Dedifferentiated amniotic fluid mesenchymal stem cell (primary cell): ENCODE results near the gene CDH1.

Experiments
- DNase-seq: peaks from one replicate; pipeline ENCODE4 v3.0.0-alpha.2; 2016; ENCODE audit errors: extremely low spot score

Gene CDH1

DNA sequence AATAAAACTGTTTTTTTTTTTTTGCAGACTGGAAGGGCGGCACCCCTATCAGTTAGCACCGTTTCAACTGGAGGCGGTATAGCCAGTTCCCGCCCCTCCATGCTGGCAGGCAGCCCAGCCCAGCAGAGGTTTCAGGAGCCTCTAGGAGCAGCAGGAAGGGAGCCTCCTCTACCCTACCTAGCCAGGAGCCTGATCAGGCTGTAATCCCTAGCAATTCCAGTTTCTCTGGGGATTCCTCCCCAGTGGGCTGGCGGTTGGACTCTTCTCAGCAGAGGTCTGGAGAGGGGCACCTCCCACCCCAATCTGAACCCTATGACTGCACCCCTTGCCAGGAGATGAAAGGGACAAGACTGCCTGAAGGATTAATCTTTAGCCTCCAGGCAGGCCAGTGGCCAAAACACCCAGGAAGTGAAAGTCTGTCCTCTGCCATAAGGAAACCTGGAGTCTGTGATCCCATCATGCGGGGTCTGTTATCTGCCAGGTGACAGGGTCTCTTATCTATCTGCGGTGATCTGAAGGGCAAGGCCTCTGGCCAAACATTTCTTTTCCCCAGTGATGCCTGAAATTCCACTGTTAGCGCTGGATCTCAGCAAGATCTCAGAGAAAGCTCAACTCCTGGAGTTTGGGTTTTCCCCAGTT is 4.9 kb upstream of the CDH1 start:
- DNase-seq: no peak

DNA sequence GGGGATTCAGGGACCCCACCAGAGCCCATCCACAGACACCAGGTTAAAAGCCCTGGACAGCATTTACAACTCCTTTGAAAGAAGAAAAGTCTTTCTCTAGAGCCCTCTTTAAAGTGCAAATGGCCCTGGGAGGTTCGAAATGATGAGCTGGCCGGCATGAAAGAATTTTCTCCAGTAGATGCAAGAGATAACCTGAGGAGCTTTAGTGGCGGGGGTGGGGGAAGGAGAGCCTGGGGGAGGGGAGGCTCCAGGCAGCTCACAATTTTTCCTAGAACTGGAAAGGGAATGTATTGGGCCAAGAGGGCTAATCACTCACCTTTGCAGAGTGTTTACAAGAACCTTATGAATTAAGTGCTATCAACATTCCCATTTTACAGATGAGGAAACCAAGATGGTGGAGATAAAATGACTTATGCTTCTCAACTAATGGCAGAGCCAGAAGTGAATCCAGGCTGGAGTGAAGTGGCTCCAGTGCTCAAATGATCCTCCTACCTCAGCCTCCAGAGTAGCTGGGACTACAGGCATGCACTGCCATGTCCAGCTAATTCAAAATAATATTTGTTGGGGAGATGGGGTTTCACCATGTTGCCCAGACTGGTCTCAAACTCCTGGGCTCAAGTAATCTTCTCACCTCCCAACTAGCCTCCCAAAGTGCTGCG is 4.2 kb upstream of the CDH1 start:
- no peak for DNase-seq

DNA sequence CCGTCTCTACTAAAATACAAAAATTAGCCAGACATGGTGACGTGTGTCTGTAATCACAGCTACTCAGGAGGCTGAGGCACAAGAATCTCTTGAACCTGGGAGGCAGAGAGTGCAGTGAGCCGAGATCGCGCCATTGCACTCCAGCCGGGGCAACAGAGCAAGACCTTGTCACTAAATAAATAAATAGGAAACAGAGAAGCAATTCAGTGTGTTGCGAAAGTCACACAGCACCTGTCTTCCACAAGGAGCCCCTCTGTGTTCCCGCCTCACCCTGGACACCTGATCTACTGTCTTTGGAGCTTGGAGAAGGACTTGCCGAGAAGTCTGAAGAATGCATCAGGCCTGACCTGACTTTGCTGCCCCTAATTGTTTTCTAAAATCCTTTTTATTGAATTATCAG is 3.5 kb upstream of the CDH1 start:
- DNase-seq: no peak

DNA sequence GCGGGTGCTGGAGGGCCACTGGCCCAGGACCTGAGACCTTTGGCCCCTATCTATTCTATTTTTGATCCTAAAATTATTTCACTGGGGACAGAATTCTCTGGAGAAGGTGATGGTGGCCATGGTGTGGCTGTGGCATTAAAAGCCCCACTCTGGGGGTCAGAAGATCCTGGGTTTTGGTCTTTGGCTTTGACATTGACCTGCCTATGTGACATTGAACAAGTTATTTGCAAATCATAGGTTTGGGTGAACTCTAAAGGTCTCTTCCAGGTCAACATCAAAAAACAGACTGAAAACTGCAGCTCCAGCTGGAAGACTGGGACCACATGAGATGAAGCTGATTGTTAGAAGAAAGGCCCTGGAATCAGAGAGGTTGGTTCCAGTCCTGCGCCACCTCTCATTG is 2.3 kb upstream of the CDH1 start:
- DNase-seq: no peak

DNA sequence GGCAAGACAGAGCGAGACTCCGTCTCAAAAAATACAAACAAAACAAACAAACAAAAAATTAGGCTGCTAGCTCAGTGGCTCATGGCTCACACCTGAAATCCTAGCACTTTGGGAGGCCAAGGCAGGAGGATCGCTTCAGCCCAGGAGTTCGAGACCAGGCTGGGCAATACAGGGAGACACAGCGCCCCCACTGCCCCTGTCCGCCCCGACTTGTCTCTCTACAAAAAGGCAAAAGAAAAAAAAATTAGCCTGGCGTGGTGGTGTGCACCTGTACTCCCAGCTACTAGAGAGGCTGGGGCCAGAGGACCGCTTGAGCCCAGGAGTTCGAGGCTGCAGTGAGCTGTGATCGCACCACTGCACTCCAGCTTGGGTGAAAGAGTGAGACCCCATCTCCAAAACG is 531 bp upstream of the CDH1 start:
- no peak for DNase-seq

DNA sequence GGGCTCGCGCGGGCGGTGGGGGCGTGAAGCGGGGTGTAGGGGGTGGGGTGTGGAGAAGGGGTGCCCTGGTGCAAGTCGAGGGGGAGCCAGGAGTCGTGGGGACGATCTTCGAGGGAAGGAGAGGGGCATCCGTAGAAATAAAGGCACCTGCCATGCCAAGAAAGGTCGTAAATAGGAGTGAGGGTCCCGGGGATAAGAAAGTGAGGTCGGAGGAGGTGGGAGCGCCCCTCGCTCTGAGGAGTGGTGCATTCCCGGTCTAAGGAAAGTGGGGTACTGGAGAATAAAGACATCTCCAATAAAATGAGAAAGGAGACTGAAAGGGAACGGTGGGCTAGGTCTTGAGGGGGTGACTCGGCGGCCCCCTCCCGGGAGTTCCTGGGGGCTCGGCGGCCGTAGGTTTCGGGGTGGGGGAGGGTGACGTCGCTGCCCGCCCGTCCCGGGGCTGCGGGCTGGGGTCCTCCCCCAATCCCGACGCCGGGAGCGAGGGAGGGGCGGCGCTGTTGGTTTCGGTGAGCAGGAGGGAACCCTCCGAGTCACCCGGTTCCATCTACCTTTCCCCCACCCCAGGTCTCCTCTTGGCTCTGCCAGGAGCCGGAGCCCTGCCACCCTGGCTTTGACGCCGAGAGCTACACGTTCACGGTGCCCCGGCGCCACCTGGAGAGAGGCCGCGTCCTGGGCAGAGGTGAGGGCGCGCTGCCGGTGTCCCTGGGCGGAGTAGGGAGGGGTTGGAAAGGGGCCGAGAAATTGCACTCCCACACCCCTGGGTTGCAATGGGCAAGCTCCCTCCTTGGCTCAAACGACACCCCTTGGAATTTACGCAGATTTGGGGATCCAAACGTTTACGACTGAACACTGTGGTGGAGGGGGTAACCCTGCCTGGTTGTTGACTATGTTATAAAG is 888 bp downstream of the CDH1 start:
- no peak for DNase-seq

DNA sequence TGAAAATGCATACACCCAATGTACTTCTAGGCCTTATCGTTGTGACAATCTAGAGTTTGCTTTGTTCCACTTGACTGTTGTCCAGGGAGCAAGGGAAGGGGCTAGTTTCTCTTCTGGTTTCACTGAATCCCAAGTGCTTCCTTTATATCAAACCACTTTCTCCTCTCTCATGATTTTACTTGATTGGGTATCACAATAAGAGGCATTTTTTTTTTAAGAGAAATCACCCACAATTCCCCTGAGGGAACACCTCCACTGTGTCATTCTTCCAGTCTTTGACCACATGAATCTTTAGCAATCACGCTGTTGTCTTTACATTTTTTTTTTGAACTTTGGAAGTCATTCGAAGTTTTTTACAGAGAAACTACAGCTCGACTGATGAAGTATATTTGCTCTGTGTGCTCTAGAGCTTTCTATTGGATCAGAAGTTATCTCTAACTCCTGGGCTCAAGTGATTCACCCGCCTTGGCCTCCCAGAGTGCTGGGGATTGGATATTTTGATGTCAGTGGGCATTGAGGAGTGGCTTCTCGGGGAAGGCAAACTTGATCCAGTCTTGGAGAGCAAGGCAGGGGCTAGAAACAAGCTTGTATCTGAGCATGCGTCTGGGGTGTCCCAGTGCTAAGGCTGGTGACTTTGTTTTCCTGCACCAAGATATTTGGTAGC is 3.0 kb downstream of the CDH1 start:
- DNase-seq: no peak

DNA sequence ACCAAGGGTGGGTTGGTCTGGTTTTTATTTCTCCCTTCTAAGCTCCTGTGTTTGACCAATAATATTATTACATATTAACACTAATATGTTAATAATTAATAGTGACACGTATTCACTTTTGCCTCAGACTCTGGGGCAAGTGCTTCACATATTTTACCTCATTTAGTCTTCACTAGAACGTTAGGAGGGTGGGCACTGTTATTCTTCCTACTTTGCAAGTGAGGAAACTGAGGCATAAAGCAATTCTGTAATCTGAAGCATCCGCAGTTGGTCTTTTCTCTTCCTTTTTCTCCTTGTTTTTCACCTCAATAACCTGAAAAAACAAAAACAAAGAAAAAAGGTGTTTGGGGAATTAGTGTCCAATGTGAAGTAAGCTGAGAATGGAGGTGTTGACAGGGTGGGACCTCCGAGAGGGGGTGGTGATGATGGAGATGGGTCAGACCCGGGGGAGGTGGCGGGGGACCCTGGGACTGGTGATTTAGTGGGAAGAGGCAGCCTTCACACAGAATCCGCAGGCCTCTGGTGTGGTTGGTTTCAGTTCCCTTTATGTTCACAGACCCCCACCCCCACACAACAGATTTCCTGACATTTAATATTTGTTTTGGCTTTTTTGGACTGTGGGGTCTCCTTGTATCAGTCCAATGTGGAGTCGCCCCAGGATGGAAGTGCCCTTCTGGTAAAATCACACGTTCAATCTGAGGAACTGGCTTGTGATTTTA is 3.7 kb downstream of the CDH1 start:
- DNase-seq: no peak

DNA sequence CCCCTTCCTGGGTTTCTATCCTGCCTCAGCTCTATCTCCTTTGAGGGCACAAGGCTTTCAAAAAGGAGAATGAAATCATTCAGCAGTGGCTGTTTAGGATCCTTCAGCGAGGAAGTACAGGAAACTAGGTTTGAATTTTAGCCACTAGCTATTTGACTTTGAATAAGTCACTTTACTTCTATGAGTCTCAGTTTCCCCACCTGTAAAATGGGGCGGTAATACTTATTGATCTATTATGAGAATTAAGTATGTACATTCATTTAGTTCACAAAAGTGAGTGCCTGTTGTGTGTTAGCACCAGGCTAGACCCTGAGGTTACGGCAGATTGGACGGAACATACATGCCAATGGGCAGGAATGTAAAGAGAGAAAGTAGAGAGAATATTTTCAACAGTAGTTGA is 6.6 kb downstream of the CDH1 start:
- DNase-seq: no peak

DNA sequence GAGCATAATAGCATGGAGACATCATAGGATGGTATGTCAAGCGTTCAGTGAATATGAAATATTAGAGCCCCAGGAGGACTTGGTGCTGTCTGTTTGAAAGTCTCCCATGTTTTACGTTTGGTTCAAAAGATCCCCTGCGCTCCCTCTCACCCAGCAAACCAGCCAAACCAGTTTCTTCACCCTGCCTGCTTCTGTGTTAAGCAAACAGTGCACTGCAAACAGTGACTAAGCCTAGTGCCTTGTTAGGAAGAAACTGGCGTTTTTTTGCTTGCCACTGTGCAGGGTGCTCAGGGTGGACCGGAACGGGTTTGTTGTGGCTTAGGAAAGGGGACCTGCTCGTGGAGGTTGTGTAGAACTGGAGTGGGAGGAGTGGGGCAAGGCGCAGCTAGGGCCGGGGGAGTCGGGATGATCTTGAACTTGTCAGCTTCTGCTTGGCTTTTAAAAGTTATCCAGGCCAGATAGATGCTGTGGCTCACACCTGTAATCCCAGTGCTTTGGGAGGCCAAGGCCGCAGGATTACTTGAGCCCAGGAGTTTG is 7.7 kb downstream of the CDH1 start:
- no peak for DNase-seq

DNA sequence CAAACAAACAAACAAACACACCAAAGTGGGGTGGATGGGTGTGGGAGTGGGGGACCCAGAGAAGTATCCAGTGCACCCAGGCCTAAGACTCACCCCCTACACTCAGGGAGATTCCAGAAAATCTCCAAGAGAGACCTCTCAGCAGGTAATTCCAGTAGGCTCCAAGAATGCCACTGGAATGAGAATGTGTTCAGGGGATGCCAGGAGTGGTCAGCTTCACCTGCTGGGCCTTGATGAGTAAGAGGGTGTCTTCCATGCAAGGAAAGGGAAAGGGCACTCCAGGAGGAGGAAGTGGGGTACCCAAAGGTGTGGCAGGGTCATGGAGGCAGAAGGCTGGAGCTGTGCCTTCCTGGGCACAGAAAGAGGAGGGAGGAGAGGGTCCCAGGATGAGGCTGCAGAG is 9.9 kb downstream of the CDH1 start:
- no peak for DNase-seq

DNA sequence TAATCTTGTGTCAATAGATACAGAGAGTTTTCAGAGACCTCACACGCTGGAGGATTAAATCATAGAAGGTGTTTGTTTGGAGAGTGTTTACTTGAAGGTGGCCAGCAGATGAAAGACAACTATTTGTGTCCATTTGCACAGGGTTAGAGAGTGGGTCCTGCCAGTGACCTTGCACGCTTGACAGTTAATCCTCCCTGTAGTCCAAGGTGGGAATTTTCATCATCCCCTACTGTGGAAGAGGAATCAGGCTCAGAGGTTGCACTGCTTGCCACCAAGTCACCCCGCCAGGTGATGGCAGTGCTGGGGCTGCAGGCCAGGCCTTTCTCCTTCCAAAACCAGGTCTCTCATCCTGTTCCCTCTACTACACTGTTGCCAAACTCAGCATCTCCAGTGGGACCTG is 12.3 kb downstream of the CDH1 start:
- no peak for DNase-seq

DNA sequence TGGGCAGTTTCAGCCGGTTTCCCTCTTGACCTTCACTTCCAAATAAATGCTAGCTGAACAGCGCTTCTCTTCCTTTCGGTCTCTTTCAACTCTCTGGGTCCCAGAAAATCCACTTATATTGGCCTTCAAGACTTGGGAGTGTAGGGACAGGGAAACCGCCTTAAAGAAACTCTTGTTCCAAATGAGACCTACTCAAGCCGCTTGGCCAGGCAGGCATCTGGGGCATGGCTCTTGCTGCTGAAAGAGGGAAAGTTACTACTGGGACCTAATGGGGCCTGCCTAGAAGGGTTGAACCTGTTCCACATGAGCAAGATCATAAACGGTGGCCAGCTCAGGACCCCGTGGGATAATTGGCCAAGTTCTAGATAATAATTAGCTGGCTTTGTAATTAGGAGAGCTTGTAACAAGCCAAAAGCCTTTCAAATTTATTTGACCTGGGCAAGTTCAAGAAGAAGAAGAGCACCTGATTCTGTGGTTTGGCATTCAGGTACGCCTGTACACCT is 13.2 kb downstream of the CDH1 start:
- DNase-seq: no peak

DNA sequence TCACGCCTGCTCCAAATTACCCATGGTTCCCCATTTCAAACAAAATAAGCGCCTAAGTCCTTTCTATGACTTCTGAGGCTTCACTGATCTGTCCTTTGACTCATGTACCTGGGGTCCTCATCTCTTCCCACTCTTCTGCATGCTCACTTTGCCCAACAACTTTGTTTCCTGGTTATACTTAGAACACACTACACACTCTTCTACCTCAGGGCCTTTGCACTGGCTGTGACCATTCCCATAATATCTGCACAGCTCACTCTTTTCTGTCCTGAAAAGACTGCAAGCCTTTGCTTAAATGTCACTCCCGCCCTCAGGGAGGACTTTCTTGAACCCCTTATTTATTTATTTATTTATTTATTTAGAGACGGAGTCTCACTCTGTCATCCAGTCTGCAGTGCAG is 14.1 kb downstream of the CDH1 start:
- DNase-seq: no peak

DNA sequence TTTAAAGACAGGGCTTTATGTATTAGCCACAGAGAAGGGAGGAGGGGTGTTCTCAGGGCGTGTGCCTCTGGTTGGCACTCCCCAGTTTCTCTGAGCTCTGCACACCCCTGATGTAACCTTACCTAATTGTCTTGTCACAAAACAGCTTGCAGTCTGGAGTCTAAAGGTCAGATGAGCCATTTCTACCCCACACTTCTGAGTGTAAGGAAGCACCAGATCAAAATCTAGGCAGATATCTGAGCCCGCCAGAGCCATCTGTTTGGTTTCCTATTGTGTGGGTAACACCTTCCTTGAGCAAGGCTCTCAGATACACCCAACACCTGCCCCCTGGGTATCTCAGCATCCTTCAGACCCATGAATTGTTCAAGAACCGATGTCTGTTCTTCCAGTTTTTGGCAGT is 15.5 kb downstream of the CDH1 start:
- DNase-seq: no peak

DNA sequence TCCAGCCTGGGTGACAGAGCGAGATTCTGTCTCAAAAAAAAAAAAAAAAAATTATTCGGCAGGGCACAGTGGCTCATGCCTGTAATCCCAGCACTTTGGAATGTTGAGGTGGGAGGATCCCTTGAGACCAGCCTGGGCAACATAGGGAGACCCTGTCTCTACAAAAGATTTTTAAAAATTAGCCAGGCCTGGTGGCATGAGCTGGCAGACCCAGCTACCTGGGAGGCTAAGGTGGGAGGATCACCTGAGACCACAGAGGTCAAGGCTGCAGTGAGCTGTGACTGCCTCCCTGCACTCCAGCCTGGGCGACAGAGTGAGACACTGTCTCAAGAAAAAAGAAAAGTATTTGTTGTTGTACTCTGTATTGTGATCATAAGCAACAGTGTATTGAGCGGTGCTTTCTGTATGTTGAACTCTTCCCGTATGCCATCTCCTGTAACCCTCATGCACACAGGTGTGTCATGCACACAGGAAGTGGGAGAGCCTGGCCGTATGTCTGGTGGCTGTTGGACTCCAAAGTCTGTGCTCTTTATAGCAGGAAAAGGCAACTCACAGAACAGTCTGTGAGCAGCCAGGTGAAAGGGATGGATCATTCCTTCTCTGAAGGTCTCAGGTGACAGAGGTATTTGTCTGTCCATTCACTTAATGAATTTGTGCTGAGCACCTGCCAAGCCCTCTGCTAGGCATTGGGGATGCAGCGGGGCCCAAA is 17.1 kb downstream of the CDH1 start:
- no peak for DNase-seq

DNA sequence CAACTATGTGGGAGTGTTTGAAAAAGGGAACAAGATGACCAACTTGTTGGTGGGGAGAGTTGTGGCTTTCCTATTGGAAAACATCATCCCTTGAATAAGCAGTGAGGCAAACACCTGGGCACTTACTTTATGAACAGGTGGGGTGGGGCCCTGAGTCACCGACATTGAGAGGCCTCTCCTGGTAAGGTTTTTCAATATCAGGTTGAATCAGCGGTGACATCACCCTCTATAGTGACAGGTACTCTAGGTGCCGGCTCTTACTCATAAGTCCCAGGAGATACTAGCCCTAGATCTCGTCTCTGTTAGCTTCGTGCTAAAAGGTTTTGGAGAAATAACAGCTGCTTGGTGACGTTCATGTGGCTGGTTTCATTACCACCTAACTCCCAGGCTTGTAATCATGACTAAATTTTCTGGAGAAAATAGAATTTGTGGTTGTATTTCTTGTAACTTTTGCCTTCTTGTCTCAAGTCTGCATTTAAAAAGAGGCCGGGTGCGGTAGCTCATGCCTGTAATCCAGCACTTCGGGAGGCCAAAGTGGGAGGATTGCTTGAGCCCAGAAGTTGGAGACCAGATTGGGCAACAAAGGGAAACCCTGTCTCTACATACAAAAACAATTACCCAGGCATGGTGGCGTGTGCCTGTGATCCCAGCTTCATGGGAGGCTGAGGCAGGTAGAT is 19.3 kb downstream of the CDH1 start:
- no peak for DNase-seq

DNA sequence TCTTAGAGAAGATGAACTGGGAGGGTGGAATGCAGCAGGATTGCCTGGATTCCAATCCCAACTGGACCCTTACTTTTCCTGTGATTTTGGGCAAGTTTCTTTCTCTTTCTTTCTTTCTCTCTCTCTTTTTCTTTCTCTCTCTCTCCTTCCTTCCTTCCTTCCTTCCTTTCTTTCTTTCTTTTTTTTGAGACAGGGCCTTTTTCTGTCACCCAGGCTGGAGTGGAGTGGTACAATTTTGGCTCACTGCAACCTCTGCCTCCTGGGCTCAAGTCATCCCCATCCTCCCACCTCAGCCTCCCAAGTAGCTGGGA is 20.5 kb downstream of the CDH1 start:
- no peak for DNase-seq

DNA sequence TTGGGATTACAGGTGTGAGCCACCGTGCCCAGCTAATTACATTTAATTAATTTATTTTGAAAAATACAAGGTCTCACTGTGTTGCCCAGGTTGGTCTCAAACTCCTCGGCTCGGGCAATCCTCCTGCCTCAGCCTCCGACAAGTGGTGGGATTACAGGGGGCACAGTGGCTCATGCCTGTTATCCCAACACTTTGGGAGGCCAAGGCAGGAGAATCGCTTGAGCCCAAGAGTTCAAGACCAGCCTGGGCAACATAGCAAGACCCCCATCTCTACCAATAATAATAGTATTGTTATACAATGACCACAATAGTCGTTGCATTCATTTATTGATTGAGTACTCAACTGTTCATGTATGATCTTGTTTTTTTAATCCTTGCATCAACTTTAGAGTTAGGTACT is 22.0 kb downstream of the CDH1 start:
- no peak for DNase-seq

DNA sequence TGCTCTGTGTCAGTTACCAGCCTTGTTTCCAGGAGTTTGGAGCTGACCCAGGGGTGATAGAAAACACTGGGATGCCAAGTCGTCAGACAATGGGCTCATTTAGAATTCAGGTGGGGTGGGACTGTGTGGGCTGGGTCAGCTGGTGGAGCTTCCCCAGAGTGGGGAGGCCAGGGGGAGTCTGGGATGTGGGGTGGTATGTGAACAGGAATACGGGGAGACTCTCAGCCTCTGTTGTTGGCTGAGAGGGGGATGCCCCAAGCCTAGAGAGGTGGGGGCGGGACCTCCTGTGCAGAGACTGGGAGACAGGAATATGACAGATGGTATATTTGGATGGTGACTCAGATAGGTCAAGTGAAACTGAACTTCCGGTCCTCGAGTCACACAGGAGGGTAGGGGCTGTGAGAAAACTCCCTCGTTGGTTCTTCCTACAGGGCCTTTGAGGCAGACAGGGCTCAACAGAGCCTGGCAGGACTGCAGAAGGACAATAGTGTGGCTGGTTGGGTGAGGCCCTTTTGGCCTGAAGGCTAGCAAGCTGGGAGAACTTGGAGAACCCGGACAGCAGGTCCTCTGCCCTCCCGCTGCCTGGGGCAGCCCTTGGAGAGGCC is 23.7 kb downstream of the CDH1 start:
- no peak for DNase-seq
